22Rv1 (cell line): Measurements from ENCODE around the gene SMTN.

ENCODE experiments used
- ZFX ChIP-seq: fragments of 450-650 bp; IDR thresholded peaks from 2 replicates; pipeline ENCODE4 v1.6.1; 2017; ENCODE audit warnings: antibody characterized with exemption, borderline replicate concordance
- TF ChIP-seq, protein P1 (sequence below): fragments of 450-650 bp; IDR thresholded peaks from 2 replicates; pipeline ENCODE4 v1.5.1; 2017; ENCODE audit warnings: mild to moderate bottlenecking

DNA sequence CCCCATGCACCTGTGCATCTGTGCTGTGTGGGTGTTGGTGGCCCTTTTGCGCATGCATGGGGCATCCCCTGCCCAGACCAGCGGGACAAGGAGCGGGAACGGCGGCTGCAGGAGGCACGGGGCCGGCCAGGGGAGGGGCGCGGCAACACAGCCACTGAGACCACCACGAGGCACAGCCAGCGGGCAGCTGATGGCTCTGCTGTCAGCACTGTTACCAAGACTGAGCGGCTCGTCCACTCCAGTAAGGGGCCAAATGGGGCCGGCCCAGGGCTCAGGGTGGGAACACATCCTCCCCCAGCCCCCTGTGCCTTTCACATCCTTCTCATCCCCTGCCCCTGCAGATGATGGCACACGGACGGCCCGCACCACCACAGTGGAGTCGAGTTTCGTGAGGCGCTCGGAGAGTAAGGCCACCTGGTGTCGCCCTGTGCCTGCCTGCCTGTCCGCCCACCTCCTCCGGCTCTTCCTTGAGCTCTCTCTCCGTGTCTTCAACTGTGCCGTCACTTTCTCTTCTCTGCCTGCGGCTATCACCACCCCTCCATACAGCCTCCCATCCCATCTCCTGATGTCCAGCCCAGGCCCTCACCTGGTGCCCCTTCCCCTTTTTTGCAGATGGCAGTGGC lies 15.7 kb downstream of the SMTN start:
- TF ChIP-seq, protein P1, sequence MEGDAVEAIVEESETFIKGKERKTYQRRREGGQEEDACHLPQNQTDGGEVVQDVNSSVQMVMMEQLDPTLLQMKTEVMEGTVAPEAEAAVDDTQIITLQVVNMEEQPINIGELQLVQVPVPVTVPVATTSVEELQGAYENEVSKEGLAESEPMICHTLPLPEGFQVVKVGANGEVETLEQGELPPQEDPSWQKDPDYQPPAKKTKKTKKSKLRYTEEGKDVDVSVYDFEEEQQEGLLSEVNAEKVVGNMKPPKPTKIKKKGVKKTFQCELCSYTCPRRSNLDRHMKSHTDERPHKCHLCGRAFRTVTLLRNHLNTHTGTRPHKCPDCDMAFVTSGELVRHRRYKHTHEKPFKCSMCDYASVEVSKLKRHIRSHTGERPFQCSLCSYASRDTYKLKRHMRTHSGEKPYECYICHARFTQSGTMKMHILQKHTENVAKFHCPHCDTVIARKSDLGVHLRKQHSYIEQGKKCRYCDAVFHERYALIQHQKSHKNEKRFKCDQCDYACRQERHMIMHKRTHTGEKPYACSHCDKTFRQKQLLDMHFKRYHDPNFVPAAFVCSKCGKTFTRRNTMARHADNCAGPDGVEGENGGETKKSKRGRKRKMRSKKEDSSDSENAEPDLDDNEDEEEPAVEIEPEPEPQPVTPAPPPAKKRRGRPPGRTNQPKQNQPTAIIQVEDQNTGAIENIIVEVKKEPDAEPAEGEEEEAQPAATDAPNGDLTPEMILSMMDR = no peak
- TF ChIP-seq ZFX = no peak
